Osteoblast (primary cell): Measurements from ENCODE around the gene PPP1R9A. TPM values are rescaled to one million over a fixed set of nuclear protein-coding genes. Genes with fewer than 3 reads are reported as not detected.

ENCODE experiments used
- DNase-seq: peaks from one replicate; pipeline ENCODE4 v3.0.0; 2011; ENCODE audit warnings: low spot score, mixed read lengths; ENCODE audit not compliant: insufficient read length; ENCODE audit errors: missing footprints
- H2AFZ ChIP-seq: 2 replicates; pipeline ENCODE4 v1.6.0; 2011; ENCODE audit warnings: mild to moderate bottlenecking, low read length
- H3K27ac ChIP-seq: 2 replicates; pipeline ENCODE4 v1.5.1; 2011; ENCODE audit warnings: mild to moderate bottlenecking, low read depth, low read length, moderate library complexity
- H3K27me3 ChIP-seq: 2 replicates; pipeline ENCODE4 v1.6.0; 2012; ENCODE audit warnings: mild to moderate bottlenecking, control low read depth, inconsistent platforms, low read length, moderate library complexity; ENCODE audit not compliant: insufficient read depth
- H3K36me3 ChIP-seq: 2 replicates; pipeline ENCODE4 v1.5.1; 2011; ENCODE audit warnings: mild to moderate bottlenecking, low read length, control low read depth, moderate library complexity; ENCODE audit not compliant: insufficient read depth
- H3K4me1 ChIP-seq: 2 replicates; pipeline ENCODE4 v1.5.1; 2011; ENCODE audit warnings: mild to moderate bottlenecking, low read length, control low read depth, moderate library complexity; ENCODE audit not compliant: insufficient read depth
- H3K4me2 ChIP-seq: 2 replicates; pipeline ENCODE4 v1.6.0; 2011; ENCODE audit warnings: mild to moderate bottlenecking, low read length; ENCODE audit not compliant: insufficient read depth
- H3K4me3 ChIP-seq: fragments of 200-600 bp; sonication (generic); 3 replicates; pipeline ENCODE4 v1.5.1; 2012; ENCODE audit warnings: mild to moderate bottlenecking, low read length, inconsistent platforms; ENCODE audit not compliant: insufficient read depth
- H3K79me2 ChIP-seq: 2 replicates; pipeline ENCODE4 v1.6.0; 2012; ENCODE audit warnings: mild to moderate bottlenecking, low read length, control low read depth, inconsistent platforms; ENCODE audit not compliant: insufficient read depth
- H3K9me3 ChIP-seq: 2 replicates; pipeline ENCODE4 v1.5.1; 2011; ENCODE audit warnings: low read depth, low read length, control low read depth
- H4K20me1 ChIP-seq: 2 replicates; pipeline ENCODE4 v1.6.0; 2012; ENCODE audit warnings: mild to moderate bottlenecking, low read length, control low read depth; ENCODE audit not compliant: insufficient read depth
- total RNA-seq: library from RNA; depleted of rRNA; stranded (reverse); fragments of >200 nt; gene quantifications from 2 replicates; pipeline ENCODE4 v1.2.3, GENCODE V29; 2012
- TF ChIP-seq, protein P1 (sequence below): IDR thresholded peaks from 2 replicates; pipeline ENCODE4 v1.5.1; 2011; ENCODE audit warnings: mild to moderate bottlenecking, low read depth, low read length, moderate library complexity; ENCODE audit errors: extremely low read depth

The PPP1R9A gene
- total RNA-seq, 1 donor, result under 0.01 TPM

DNA sequence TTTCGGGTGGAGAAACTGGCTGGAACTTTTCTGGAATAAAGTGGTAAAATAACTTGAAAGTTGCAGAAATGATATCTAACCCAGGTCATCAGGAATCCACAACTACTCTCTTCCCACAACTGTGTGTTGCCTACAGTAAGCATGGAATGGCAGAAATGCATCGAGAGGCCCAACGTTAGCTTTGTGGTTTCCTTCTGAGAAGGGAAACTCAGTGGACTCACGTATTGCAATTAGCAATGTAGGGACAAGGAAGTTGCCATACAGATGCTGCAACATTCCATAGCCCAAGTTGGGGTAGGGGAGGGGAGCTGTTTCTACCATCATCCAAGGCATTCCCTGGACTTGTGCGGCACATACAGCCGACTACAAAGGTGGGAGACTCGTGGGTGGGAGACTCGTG lies 415.0 kb downstream of the PPP1R9A start:
- Histone ChIP-seq H2AFZ (no peak overlapping the region), H3K27ac (no peak overlapping the region), H3K4me3 (no peak overlapping the region), H3K79me2 (no peaks in the 10 kb centered on the region), H3K27me3 (peaks cover 20% of the 10 kb centered on the region), H3K36me3 (no peaks in the 10 kb centered on the region), H4K20me1 (no peaks in the 10 kb centered on the region), H3K4me1 (no peaks in the 10 kb centered on the region), H3K4me2 (no peak overlapping the region), H3K9me3 (no peaks in the 10 kb centered on the region)
- TF ChIP-seq, protein P1, sequence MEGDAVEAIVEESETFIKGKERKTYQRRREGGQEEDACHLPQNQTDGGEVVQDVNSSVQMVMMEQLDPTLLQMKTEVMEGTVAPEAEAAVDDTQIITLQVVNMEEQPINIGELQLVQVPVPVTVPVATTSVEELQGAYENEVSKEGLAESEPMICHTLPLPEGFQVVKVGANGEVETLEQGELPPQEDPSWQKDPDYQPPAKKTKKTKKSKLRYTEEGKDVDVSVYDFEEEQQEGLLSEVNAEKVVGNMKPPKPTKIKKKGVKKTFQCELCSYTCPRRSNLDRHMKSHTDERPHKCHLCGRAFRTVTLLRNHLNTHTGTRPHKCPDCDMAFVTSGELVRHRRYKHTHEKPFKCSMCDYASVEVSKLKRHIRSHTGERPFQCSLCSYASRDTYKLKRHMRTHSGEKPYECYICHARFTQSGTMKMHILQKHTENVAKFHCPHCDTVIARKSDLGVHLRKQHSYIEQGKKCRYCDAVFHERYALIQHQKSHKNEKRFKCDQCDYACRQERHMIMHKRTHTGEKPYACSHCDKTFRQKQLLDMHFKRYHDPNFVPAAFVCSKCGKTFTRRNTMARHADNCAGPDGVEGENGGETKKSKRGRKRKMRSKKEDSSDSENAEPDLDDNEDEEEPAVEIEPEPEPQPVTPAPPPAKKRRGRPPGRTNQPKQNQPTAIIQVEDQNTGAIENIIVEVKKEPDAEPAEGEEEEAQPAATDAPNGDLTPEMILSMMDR, result no peak
- no peak for DNase-seq

- TF ChIP-seq, protein P1, result no peak
- DNase-seq, result no peak
These were observed 415.5 kb downstream of the PPP1R9A start for GRCh38 chr7:95322854-95323253.

DNA sequence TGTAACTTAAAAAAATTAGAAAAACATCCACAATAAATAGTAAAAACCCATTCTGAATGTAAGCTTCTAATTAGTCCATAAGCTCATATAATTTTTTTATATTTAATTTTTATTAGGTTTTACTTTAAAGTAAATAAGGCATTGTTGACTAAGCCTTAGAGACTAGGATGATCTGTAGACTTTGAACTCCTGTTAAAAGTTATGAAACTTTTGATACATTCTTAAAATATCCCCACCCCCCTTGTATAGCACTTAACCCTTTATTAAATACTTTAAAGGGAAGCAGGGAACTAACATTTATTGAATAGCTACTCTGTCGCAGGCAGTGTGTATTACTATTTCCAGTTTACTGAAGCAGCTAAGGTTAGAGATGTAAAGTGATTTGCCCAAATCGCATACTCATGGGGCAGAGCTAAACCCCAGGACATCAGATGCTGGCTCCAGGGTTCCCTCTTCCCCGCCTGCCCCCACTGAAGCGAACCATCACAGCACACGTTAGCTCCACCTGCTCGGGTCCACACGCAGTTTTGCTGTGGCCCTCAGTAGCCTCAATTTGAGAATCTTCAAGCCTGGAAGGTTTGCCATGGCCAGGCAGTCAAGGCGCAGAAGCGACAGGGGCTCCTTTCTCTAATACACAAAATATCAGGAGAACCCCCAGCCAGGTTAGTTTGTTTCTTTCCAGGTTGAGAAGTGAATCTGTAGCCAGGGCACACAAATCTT lies 416.2 kb downstream of the PPP1R9A start:
- Histone ChIP-seq H2AFZ (no peak overlapping the region), H3K27me3 (peaks cover 20% of the 10 kb centered on the region), H3K4me2 (no peak overlapping the region), H3K4me3 (no peak overlapping the region), H3K79me2 (no peaks in the 10 kb centered on the region), H3K36me3 (no peaks in the 10 kb centered on the region), H3K27ac (no peak overlapping the region), H3K9me3 (no peaks in the 10 kb centered on the region), H3K4me1 (no peaks in the 10 kb centered on the region), H4K20me1 (no peaks in the 10 kb centered on the region)
- TF ChIP-seq, protein P1, result no peak
- DNase-seq, result no peak

More at GRCh38 chr7:95322854-95323253, 415.5 kb downstream of the PPP1R9A start:
- Histone ChIP-seq H3K4me1 (no peaks in the 10 kb centered on the region), H2AFZ (no peak overlapping the region), H3K36me3 (no peaks in the 10 kb centered on the region), H3K4me3 (no peak overlapping the region), H3K9me3 (no peaks in the 10 kb centered on the region), H3K4me2 (no peak overlapping the region), H3K27me3 (peaks cover 20% of the 10 kb centered on the region), H4K20me1 (no peaks in the 10 kb centered on the region), H3K27ac (no peak overlapping the region), H3K79me2 (no peaks in the 10 kb centered on the region)

DNA sequence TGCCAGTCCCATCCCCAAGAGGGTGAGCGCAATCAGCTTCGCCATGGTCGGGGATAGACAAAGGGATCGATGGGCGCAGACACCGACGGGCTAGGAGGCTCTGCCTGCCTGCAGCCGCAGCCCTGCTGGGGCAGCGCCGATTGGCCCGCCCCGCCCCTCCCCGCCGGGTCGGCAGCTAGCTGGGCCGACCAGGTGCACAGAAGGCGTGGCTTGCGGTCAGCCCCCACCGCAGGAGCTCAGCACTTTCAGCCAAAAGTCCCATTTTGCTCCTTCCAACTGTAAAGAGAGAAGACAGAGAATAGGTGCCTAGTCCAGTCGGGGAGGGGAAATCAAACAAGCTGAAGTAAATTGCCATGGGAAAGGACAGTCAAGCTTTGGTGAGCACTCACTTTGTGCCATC lies 417.0 kb downstream of the PPP1R9A start, which contains the start of gene PON1:
Gene PON1, minus strand, starts transcription at position 102 of the 400 bp plus-strand sequence. Its CDS starts 57 bp downstream, at position 45.
- no peaks in the 10 kb centered on the region for H3K4me1 ChIP-seq
- no peak for DNase-seq
- H3K27ac ChIP-seq, result no peak within 1 kb of the TSS
- no peak within 1 kb of the TSS for H3K4me2 ChIP-seq
- no peak within 1 kb of the TSS for H2AFZ ChIP-seq
- TF ChIP-seq, protein P1, result no peak
- H3K4me3 ChIP-seq, result no peak within 1 kb of the TSS
- H3K9me3 ChIP-seq, result no peaks in the 10 kb centered on the region
- H4K20me1 ChIP-seq, result no peaks in the 10 kb centered on the region
- H3K36me3 ChIP-seq, result no peaks in the 10 kb centered on the region
- H3K79me2 ChIP-seq, result no peaks in the 10 kb centered on the region
- peaks cover 20% of the 10 kb centered on the region for H3K27me3 ChIP-seq
